Breast epithelium (tissue), 3 donors: Measurements from ENCODE around the gene ATP13A5.

ENCODE experiments used
- POLR2A ChIP-seq: fragments of 450-650 bp; IDR thresholded peaks from one replicate; pipeline ENCODE4 v1.6.1; 2016; ENCODE audit warnings: antibody characterized with exemption, mild to moderate bottlenecking, moderate library complexity
- POLR2AphosphoS5 ChIP-seq, 3 donors: sonication (generic); formaldehyde crosslinking; IDR thresholded peaks; one replicate each; pipeline ENCODE4 v1.6.1; 2017; ENCODE audit warnings: antibody characterized with exemption in 3 of 3
- TF ChIP-seq, protein P1 (sequence below), 3 donors: fragments of 450-650 bp; IDR thresholded peaks; one replicate each; pipeline ENCODE4 v1.5.1; 2016 to 2017; ENCODE audit warnings: antibody characterized with exemption in 3 of 3, mild to moderate bottlenecking in 3 of 3, moderate library complexity in 3 of 3

DNA sequence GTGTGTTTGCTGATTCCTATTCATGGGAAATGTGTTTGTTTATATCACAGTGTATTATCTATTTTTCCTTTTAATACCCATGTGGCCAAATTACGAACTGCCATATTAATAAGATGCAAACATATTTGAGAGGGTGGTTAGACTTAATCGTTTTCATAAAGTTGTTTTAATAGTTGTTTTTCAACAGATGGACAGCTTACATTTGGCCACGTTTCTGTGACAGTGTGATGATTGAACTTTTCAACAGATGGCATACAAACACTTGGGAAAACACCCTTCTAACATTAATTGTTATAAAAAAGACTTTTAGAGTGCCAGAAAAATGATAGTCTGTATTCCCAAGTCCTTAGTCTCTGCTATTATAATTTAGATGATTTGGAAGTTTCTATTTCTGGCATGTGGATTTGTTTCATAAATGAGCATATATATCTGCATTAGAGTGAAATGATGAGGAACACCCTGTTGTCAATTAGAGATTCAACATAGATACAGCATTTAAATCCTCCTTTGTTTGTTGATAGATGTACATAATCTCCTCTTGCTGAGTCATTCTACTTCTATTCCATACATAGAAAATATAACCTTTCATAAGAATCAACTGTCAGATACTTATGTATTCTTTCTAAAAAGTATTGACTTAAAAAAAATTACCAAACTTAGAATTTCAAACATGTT is 124.4 kb downstream of the ATP13A5 start:
- TF ChIP-seq, protein P1, sequence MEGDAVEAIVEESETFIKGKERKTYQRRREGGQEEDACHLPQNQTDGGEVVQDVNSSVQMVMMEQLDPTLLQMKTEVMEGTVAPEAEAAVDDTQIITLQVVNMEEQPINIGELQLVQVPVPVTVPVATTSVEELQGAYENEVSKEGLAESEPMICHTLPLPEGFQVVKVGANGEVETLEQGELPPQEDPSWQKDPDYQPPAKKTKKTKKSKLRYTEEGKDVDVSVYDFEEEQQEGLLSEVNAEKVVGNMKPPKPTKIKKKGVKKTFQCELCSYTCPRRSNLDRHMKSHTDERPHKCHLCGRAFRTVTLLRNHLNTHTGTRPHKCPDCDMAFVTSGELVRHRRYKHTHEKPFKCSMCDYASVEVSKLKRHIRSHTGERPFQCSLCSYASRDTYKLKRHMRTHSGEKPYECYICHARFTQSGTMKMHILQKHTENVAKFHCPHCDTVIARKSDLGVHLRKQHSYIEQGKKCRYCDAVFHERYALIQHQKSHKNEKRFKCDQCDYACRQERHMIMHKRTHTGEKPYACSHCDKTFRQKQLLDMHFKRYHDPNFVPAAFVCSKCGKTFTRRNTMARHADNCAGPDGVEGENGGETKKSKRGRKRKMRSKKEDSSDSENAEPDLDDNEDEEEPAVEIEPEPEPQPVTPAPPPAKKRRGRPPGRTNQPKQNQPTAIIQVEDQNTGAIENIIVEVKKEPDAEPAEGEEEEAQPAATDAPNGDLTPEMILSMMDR (IDR thresholded peaks at IDR 0.05) = no peak
- TF ChIP-seq POLR2A = no peak
- TF ChIP-seq POLR2AphosphoS5 (IDR thresholded peaks at IDR 0.05) = no peak
